ENCODE data around the gene PCK2.

Gene PCK2

DNA sequence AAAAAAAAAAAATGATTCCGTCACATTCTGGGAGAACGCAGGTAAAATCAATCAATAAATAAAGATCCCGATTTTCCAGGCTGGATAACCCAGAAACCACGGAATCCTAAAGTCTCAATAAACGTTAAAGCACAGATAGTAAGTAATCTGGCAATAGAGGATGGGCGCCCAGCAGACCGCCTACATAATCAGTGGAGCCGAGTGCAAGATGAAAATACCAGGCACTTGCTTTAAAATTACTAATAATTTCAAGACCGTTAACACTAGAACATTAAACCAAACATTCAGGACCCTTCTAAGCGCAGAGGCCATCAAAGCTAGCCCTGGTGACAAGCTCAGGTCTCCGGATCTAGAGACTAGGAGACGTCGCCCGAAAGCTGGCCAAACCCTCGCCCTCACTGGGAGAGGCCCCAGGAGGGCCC, 19.3 kb downstream of the PCK2 start:
- Histone ChIP-seq H3F3A (ENCODE audit: low read depth) (peaks cover 6% of the 10 kb centered on the region; the same call in 1 of the 2 replicates), H3K9me2 (replicated peaks; ENCODE audit: low read depth, low read length) (no peaks in the 10 kb centered on the region), H4K20me1 (ENCODE audit: insufficient read depth, low read length, poor library complexity, severe bottlenecking) (peaks cover 11% of the 10 kb centered on the region), H3K4me1 (ENCODE audit: insufficient read depth, low read length, poor library complexity, severe bottlenecking) (peaks cover 27% of the 10 kb centered on the region), H3K4me3 (ENCODE audit: low read length, poor library complexity, severe bottlenecking) (peak overlapping the region; percentile 91), H2AFZ (ENCODE audit: low read length) (peak overlapping the region; percentile 89), H3K79me2 (ENCODE audit: insufficient read depth, low read length) (peaks cover 29% of the 10 kb centered on the region), H3K4me2 (ENCODE audit: low read depth, low read length, poor library complexity, severe bottlenecking) (peak overlapping the region; percentile 90), H3K36me3 (ENCODE audit: insufficient read depth, low read length) (peaks cover 13% of the 10 kb centered on the region; the same call in 1 of the 2 replicates), H3K9ac (ENCODE audit: low read depth, low read length, poor library complexity, severe bottlenecking) (peak overlapping the region; percentile 91), H3K27me3 (ENCODE audit: insufficient read depth, low read length, poor library complexity, severe bottlenecking) (no peaks in the 10 kb centered on the region), H3K9me3 (ENCODE audit: insufficient read depth, low read depth, low read length) (no peaks in the 10 kb centered on the region)
- TF ChIP-seq EZH2phosphoT487 (IDR thresholded peaks at IDR 0.05; ENCODE audit: borderline replicate concordance): no peak
- TF ChIP-seq, protein P1, sequence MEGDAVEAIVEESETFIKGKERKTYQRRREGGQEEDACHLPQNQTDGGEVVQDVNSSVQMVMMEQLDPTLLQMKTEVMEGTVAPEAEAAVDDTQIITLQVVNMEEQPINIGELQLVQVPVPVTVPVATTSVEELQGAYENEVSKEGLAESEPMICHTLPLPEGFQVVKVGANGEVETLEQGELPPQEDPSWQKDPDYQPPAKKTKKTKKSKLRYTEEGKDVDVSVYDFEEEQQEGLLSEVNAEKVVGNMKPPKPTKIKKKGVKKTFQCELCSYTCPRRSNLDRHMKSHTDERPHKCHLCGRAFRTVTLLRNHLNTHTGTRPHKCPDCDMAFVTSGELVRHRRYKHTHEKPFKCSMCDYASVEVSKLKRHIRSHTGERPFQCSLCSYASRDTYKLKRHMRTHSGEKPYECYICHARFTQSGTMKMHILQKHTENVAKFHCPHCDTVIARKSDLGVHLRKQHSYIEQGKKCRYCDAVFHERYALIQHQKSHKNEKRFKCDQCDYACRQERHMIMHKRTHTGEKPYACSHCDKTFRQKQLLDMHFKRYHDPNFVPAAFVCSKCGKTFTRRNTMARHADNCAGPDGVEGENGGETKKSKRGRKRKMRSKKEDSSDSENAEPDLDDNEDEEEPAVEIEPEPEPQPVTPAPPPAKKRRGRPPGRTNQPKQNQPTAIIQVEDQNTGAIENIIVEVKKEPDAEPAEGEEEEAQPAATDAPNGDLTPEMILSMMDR (conservative IDR thresholded peaks at IDR 0.05; ENCODE audit: low read length): no peak

DNA sequence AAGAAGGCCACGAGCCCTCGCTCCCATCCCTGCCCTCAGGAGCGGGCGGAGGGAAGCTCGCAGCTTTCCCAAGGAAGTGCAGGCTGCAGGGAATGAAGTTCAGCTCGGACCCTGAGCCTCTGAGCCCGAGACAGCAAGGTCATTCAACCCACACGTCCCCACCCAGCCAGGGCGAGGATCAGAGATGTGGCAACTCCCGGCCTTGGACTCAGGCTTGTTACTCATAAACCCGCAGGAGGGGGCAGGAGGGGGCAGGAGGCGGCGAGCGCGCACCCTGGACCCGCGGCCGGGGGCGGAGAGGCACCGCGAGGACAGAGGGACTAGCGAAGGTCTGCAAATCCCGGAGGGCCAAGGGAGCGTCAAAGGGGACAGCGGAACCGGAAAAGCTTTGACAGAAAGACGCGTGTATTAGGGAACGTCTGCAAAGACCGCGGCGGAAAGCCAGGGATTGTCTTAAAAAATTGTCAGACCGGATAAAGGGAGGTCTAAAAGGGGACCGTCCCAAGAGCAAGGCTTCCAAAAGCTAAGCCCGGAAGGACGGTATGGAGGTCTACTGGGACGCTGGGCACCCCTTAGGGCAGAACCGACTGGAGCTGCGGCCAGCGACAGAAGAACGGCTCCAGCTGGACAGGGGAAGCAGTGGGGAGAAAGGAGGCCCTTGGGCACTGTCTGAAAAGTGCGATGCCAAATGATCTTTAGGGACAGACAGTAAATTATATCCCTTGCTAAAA, 19.9 kb downstream of the PCK2 start:
- H3F3A ChIP-seq (ENCODE audit: low read depth): peaks cover 6% of the 10 kb centered on the region; the same call in 1 of the 2 replicates
- TF ChIP-seq EZH2phosphoT487 (IDR thresholded peaks at IDR 0.05; ENCODE audit: borderline replicate concordance): no peak
- TF ChIP-seq, protein P1 (conservative IDR thresholded peaks at IDR 0.05; ENCODE audit: low read length): no peak
- H3K27me3 ChIP-seq (ENCODE audit: insufficient read depth, low read length, poor library complexity, severe bottlenecking): no peaks in the 10 kb centered on the region
- peaks cover 19% of the 10 kb centered on the region; the same call in 1 of the 2 replicates for H3K36me3 ChIP-seq (ENCODE audit: insufficient read depth, low read length)
- H3K9me2 ChIP-seq (replicated peaks; ENCODE audit: low read depth, low read length): no peaks in the 10 kb centered on the region
- H3K79me2 ChIP-seq (ENCODE audit: insufficient read depth, low read length): peaks cover 29% of the 10 kb centered on the region
- H3K9ac ChIP-seq (ENCODE audit: low read depth, low read length, poor library complexity, severe bottlenecking): peak overlapping the region; percentile 91
- no peaks in the 10 kb centered on the region for H3K9me3 ChIP-seq (ENCODE audit: insufficient read depth, low read depth, low read length)
- H3K4me3 ChIP-seq (ENCODE audit: low read length, poor library complexity, severe bottlenecking): peak overlapping the region; percentile 91
- H2AFZ ChIP-seq (ENCODE audit: low read length): peak overlapping the region; percentile 89
- peaks cover 11% of the 10 kb centered on the region for H4K20me1 ChIP-seq (ENCODE audit: insufficient read depth, low read length, poor library complexity, severe bottlenecking)
- peak overlapping the region; percentile 90 for H3K4me2 ChIP-seq (ENCODE audit: low read depth, low read length, poor library complexity, severe bottlenecking)
- H3K4me1 ChIP-seq (ENCODE audit: insufficient read depth, low read length, poor library complexity, severe bottlenecking): peaks cover 23% of the 10 kb centered on the region

DNA sequence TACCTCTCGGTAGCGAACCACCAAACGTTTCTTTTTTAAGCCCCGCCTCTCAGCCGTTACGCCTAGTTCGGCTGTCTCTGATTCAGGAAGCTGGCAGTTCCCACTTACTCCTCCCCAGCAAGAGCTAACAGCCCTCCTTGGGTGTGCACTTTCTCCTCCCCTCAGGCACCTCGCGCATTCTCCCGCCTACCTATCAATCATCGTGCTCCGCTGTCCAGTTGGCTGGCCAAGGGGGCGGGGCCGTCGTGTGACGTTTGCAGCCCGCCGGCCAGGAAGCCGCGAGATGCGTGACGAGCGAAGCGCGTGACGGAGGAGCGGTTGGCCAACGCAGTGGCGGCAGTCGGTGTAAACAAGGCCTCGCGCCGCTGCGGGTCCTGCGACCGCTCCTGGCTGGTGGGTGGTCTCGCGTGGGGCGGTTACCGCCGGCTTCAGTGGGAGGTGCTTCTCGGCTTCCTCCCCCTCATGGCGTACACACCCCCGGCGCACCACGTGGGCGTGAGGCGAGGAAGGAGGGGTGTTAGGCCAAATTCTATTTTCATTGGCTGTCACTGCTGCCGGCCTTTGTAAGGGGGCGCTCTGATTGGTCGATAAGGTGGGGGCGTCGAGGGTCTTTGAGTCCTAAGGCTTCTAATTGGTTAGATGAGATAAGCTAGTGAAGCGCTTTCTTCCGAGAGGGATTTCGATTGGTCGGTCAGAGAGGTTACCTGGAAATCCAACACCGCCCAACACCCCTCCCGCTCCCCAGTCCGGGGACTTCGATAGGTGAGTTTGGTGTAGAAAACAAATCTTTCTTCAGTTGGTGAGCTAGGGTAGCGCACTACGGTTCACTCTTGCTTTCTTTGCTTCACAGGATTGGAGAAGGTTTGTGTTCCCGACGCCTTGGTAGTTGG, 20.7 kb downstream of the PCK2 start, which contains the start of the genes DCAF11 and NRL:
Gene DCAF11, plus strand, starts transcription at position 246 of the 890 bp plus-strand sequence. CDS start 818 bp downstream, outside the sequence.
Gene NRL, minus strand, starts transcription at position 418 of the 890 bp plus-strand sequence. CDS start 32,101 bp downstream, outside the sequence.
- H3K9me2 ChIP-seq (replicated peaks; ENCODE audit: low read depth, low read length): no peaks in the 10 kb centered on the region
- peaks cover 6% of the 10 kb centered on the region; the same call in 1 of the 2 replicates for H3F3A ChIP-seq (ENCODE audit: low read depth)
- H3K4me1 ChIP-seq (ENCODE audit: insufficient read depth, low read length, poor library complexity, severe bottlenecking): peaks cover 19% of the 10 kb centered on the region
- peaks cover 27% of the 10 kb centered on the region; the same call in 1 of the 2 replicates for H3K36me3 ChIP-seq (ENCODE audit: insufficient read depth, low read length)
- TF ChIP-seq, protein P1 (conservative IDR thresholded peaks at IDR 0.05; ENCODE audit: low read length): no peak
- TF ChIP-seq EZH2phosphoT487 (IDR thresholded peaks at IDR 0.05; ENCODE audit: borderline replicate concordance): no peak
- no peaks in the 10 kb centered on the region for H3K27me3 ChIP-seq (ENCODE audit: insufficient read depth, low read length, poor library complexity, severe bottlenecking)
- peaks cover 29% of the 10 kb centered on the region for H3K79me2 ChIP-seq (ENCODE audit: insufficient read depth, low read length)
- peak within 1 kb of the TSS; percentile 89 for H2AFZ ChIP-seq (ENCODE audit: low read length)
- peak within 1 kb of the TSS; percentile 90 for H3K4me2 ChIP-seq (ENCODE audit: low read depth, low read length, poor library complexity, severe bottlenecking)
- peak within 1 kb of the TSS; percentile 91 for H3K4me3 ChIP-seq (ENCODE audit: low read length, poor library complexity, severe bottlenecking)
- H3K9ac ChIP-seq (ENCODE audit: low read depth, low read length, poor library complexity, severe bottlenecking): peak within 1 kb of the TSS; percentile 91
- H3K9me3 ChIP-seq (ENCODE audit: insufficient read depth, low read depth, low read length): no peaks in the 10 kb centered on the region
- peaks cover 11% of the 10 kb centered on the region for H4K20me1 ChIP-seq (ENCODE audit: insufficient read depth, low read length, poor library complexity, severe bottlenecking)

All from Loucy (cell line).